HEK293 (cell line): ENCODE results near the gene CHD2.

Experiments
- GLI2 ChIP-seq: fragments of 450-650 bp; formaldehyde crosslinking; IDR thresholded peaks from 2 replicates; pipeline ENCODE4; 2017; ENCODE audit warnings: missing biosample characterization, missing genetic modification characterization, low read depth, borderline replicate concordance
- GLIS2 ChIP-seq: fragments of 450-650 bp; formaldehyde crosslinking; IDR thresholded peaks from 2 replicates; pipeline ENCODE4 v1.5.1; 2016; ENCODE audit warnings: missing biosample characterization, missing genetic modification characterization
- IKZF3 ChIP-seq: fragments of 450-650 bp; IDR thresholded peaks from 2 replicates; pipeline ENCODE4 v1.5.0; 2018; ENCODE audit warnings: missing biosample characterization, mild to moderate bottlenecking, missing genetic modification characterization, moderate library complexity
- KLF7 ChIP-seq: fragments of 450-650 bp; formaldehyde crosslinking; IDR thresholded peaks from 2 replicates; pipeline ENCODE4 v1.5.1; 2016; ENCODE audit warnings: missing biosample characterization, missing genetic modification characterization, borderline replicate concordance
- SP7 ChIP-seq: fragments of 450-650 bp; formaldehyde crosslinking; IDR thresholded peaks from 2 replicates; pipeline ENCODE4 v1.5.1; 2016; ENCODE audit warnings: missing biosample characterization, missing genetic modification characterization
- ZBTB8A ChIP-seq: fragments of 450-650 bp; formaldehyde crosslinking; IDR thresholded peaks from 2 replicates; pipeline ENCODE4 v1.5.1; 2016; ENCODE audit warnings: missing biosample characterization, missing genetic modification characterization
- ZNF138 ChIP-seq: fragments of 450-650 bp; formaldehyde crosslinking; IDR thresholded peaks from 2 replicates; pipeline ENCODE4 v1.5.1; 2016; ENCODE audit warnings: missing biosample characterization, missing genetic modification characterization, borderline replicate concordance
- ZNF174 ChIP-seq: fragments of 450-650 bp; formaldehyde crosslinking; IDR thresholded peaks from 2 replicates; pipeline ENCODE4 v1.5.0; 2017; ENCODE audit warnings: missing biosample characterization, mild to moderate bottlenecking, missing genetic modification characterization
- ZNF175 ChIP-seq: fragments of 450-650 bp; formaldehyde crosslinking; IDR thresholded peaks from 2 replicates; pipeline ENCODE4 v1.5.1; 2016; ENCODE audit warnings: missing biosample characterization, missing genetic modification characterization
- ZNF19 ChIP-seq: fragments of 450-650 bp; formaldehyde crosslinking; IDR thresholded peaks from 2 replicates; pipeline ENCODE4; 2016; ENCODE audit warnings: missing biosample characterization, missing genetic modification characterization, low read depth
- ZNF239 ChIP-seq: fragments of 450-650 bp; formaldehyde crosslinking; IDR thresholded peaks from 2 replicates; pipeline ENCODE4 v1.5.1; 2016; ENCODE audit warnings: missing biosample characterization, missing genetic modification characterization
- ZNF24 ChIP-seq: fragments of 450-650 bp; formaldehyde crosslinking; IDR thresholded peaks from 2 replicates; pipeline ENCODE4 v1.5.1; 2016; ENCODE audit warnings: missing biosample characterization, missing genetic modification characterization
- ZNF324 ChIP-seq: fragments of 450-650 bp; formaldehyde crosslinking; IDR thresholded peaks from 2 replicates; pipeline ENCODE4 v1.5.1; 2016; ENCODE audit warnings: missing biosample characterization, missing genetic modification characterization
- ZNF354C ChIP-seq: fragments of 450-650 bp; formaldehyde crosslinking; IDR thresholded peaks from 2 replicates; pipeline ENCODE4 v1.5.1; 2016; ENCODE audit warnings: missing biosample characterization, missing genetic modification characterization, low read depth, borderline replicate concordance
- ZNF549 ChIP-seq: fragments of 450-650 bp; IDR thresholded peaks from 2 replicates; pipeline ENCODE4 v1.5.1; 2018; ENCODE audit warnings: missing biosample characterization, missing genetic modification characterization, mild to moderate bottlenecking, inconsistent platforms, moderate library complexity
- ZNF645 ChIP-seq: fragments of 450-650 bp; formaldehyde crosslinking; IDR thresholded peaks from 2 replicates; pipeline ENCODE4; 2016; ENCODE audit warnings: missing biosample characterization, missing genetic modification characterization
- ZNF677 ChIP-seq: fragments of 450-650 bp; IDR thresholded peaks from 2 replicates; pipeline ENCODE4 v1.5.0; 2018; ENCODE audit warnings: missing biosample characterization, mild to moderate bottlenecking, missing genetic modification characterization, moderate library complexity
- ZNF791 ChIP-seq: fragments of 450-650 bp; formaldehyde crosslinking; IDR thresholded peaks from 2 replicates; pipeline ENCODE4 v1.5.1; 2016; ENCODE audit warnings: missing biosample characterization, missing genetic modification characterization
- ZNF830 ChIP-seq: fragments of 450-650 bp; IDR thresholded peaks from 2 replicates; pipeline ENCODE4 v1.5.0; 2018; ENCODE audit warnings: missing biosample characterization, missing genetic modification characterization, low read depth, mild to moderate bottlenecking, moderate library complexity
- TF ChIP-seq, protein P1 (sequence below): fragments of 450-650 bp; formaldehyde crosslinking; IDR thresholded peaks from 2 replicates; pipeline ENCODE4 v1.5.1; 2016; ENCODE audit warnings: missing biosample characterization, missing genetic modification characterization, borderline replicate concordance
- TF ChIP-seq, protein P2 (sequence below): fragments of 450-650 bp; formaldehyde crosslinking; IDR thresholded peaks from 2 replicates; pipeline ENCODE4 v1.5.0; 2017; ENCODE audit warnings: missing biosample characterization, missing genetic modification characterization, borderline replicate concordance
- TF ChIP-seq, protein P3 (sequence below): fragments of 450-650 bp; formaldehyde crosslinking; IDR thresholded peaks from 2 replicates; pipeline ENCODE4 v1.5.1; 2016; ENCODE audit warnings: missing biosample characterization, missing genetic modification characterization, borderline replicate concordance
- TF ChIP-seq, protein P4 (sequence below): fragments of 450-650 bp; formaldehyde crosslinking; conservative IDR thresholded peaks from 2 replicates; pipeline ENCODE4 v1.5.1; 2016; ENCODE audit warnings: low read depth, missing biosample characterization, missing genetic modification characterization
- TF ChIP-seq, protein P5 (sequence below): fragments of 450-650 bp; formaldehyde crosslinking; IDR thresholded peaks from 2 replicates; pipeline ENCODE4 v1.5.1; 2017; ENCODE audit warnings: missing biosample characterization, missing genetic modification characterization

CHD2 gene

DNA sequence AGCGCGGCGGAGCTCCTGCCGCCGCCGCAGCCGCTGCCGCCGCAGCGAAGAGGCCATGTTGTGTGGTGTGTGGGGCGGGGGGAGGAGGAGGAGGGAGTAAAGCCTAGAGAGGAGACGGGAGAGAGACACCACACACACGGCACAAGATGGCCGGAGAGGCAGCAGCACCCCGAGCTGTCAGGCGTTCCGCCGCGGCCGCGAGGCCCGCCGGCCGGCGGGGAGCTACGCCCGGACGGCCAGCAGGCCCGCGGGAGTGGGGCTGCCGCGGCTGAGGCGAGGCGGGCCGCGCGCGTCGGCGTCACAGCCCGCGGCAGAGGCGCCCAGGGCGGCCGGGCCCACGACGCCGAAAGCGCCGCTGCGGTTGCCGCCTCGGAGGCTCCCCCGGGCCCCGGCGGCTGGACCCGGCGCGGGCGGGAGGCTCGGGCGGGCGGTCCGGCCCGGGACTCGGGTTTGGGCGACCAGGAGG, 17.4 kb upstream of the CHD2 start (continued):
- TF ChIP-seq, protein P1, sequence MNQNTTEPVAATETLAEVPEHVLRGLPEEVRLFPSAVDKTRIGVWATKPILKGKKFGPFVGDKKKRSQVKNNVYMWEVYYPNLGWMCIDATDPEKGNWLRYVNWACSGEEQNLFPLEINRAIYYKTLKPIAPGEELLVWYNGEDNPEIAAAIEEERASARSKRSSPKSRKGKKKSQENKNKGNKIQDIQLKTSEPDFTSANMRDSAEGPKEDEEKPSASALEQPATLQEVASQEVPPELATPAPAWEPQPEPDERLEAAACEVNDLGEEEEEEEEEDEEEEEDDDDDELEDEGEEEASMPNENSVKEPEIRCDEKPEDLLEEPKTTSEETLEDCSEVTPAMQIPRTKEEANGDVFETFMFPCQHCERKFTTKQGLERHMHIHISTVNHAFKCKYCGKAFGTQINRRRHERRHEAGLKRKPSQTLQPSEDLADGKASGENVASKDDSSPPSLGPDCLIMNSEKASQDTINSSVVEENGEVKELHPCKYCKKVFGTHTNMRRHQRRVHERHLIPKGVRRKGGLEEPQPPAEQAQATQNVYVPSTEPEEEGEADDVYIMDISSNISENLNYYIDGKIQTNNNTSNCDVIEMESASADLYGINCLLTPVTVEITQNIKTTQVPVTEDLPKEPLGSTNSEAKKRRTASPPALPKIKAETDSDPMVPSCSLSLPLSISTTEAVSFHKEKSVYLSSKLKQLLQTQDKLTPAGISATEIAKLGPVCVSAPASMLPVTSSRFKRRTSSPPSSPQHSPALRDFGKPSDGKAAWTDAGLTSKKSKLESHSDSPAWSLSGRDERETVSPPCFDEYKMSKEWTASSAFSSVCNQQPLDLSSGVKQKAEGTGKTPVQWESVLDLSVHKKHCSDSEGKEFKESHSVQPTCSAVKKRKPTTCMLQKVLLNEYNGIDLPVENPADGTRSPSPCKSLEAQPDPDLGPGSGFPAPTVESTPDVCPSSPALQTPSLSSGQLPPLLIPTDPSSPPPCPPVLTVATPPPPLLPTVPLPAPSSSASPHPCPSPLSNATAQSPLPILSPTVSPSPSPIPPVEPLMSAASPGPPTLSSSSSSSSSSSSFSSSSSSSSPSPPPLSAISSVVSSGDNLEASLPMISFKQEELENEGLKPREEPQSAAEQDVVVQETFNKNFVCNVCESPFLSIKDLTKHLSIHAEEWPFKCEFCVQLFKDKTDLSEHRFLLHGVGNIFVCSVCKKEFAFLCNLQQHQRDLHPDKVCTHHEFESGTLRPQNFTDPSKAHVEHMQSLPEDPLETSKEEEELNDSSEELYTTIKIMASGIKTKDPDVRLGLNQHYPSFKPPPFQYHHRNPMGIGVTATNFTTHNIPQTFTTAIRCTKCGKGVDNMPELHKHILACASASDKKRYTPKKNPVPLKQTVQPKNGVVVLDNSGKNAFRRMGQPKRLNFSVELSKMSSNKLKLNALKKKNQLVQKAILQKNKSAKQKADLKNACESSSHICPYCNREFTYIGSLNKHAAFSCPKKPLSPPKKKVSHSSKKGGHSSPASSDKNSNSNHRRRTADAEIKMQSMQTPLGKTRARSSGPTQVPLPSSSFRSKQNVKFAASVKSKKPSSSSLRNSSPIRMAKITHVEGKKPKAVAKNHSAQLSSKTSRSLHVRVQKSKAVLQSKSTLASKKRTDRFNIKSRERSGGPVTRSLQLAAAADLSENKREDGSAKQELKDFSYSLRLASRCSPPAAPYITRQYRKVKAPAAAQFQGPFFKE (tag by site-specific recombination): no peak
- TF ChIP-seq ZBTB8A (tag by site-specific recombination) (no peak), ZNF354C (tag by site-specific recombination) (no peak), ZNF239 (tag by site-specific recombination) (no peak), IKZF3 (tag by site-specific recombination) (no peak), GLIS2 (no peak), GLI2 (tag by site-specific recombination) (no peak), ZNF19 (tag by site-specific recombination) (no peak), KLF7 (0 out of 2 replicates have a peak, but pooled peaks have one; percentile 28), ZNF24 (tag by site-specific recombination) (no peak), ZNF324 (tag by site-specific recombination) (no peak), ZNF174 (tag by site-specific recombination) (no peak), ZNF138 (tag by site-specific recombination) (no peak), ZNF175 (no peak), ZNF830 (tag by site-specific recombination) (no peak), SP7 (tag by site-specific recombination) (no peak), ZNF677 (no peak), ZNF791 (tag by site-specific recombination) (no peak), ZNF645 (tag by site-specific recombination) (no peak), ZNF549 (tag by site-specific recombination) (no peak)
- TF ChIP-seq, protein P2, sequence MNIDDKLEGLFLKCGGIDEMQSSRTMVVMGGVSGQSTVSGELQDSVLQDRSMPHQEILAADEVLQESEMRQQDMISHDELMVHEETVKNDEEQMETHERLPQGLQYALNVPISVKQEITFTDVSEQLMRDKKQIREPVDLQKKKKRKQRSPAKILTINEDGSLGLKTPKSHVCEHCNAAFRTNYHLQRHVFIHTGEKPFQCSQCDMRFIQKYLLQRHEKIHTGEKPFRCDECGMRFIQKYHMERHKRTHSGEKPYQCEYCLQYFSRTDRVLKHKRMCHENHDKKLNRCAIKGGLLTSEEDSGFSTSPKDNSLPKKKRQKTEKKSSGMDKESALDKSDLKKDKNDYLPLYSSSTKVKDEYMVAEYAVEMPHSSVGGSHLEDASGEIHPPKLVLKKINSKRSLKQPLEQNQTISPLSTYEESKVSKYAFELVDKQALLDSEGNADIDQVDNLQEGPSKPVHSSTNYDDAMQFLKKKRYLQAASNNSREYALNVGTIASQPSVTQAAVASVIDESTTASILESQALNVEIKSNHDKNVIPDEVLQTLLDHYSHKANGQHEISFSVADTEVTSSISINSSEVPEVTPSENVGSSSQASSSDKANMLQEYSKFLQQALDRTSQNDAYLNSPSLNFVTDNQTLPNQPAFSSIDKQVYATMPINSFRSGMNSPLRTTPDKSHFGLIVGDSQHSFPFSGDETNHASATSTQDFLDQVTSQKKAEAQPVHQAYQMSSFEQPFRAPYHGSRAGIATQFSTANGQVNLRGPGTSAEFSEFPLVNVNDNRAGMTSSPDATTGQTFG (tag by site-specific recombination): no peak
- TF ChIP-seq, protein P3, sequence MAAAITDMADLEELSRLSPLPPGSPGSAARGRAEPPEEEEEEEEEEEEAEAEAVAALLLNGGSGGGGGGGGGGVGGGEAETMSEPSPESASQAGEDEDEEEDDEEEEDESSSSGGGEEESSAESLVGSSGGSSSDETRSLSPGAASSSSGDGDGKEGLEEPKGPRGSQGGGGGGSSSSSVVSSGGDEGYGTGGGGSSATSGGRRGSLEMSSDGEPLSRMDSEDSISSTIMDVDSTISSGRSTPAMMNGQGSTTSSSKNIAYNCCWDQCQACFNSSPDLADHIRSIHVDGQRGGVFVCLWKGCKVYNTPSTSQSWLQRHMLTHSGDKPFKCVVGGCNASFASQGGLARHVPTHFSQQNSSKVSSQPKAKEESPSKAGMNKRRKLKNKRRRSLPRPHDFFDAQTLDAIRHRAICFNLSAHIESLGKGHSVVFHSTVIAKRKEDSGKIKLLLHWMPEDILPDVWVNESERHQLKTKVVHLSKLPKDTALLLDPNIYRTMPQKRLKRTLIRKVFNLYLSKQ: no peak
- TF ChIP-seq, protein P4, sequence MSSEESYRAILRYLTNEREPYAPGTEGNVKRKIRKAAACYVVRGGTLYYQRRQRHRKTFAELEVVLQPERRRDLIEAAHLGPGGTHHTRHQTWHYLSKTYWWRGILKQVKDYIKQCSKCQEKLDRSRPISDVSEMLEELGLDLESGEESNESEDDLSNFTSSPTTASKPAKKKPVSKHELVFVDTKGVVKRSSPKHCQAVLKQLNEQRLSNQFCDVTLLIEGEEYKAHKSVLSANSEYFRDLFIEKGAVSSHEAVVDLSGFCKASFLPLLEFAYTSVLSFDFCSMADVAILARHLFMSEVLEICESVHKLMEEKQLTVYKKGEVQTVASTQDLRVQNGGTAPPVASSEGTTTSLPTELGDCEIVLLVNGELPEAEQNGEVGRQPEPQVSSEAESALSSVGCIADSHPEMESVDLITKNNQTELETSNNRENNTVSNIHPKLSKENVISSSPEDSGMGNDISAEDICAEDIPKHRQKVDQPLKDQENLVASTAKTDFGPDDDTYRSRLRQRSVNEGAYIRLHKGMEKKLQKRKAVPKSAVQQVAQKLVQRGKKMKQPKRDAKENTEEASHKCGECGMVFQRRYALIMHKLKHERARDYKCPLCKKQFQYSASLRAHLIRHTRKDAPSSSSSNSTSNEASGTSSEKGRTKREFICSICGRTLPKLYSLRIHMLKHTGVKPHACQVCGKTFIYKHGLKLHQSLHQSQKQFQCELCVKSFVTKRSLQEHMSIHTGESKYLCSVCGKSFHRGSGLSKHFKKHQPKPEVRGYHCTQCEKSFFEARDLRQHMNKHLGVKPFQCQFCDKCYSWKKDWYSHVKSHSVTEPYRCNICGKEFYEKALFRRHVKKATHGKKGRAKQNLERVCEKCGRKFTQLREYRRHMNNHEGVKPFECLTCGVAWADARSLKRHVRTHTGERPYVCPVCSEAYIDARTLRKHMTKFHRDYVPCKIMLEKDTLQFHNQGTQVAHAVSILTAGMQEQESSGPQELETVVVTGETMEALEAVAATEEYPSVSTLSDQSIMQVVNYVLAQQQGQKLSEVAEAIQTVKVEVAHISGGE (tag by site-specific recombination): peak; percentile 32; the same call in 1 of the 2 replicates
- TF ChIP-seq, protein P5, sequence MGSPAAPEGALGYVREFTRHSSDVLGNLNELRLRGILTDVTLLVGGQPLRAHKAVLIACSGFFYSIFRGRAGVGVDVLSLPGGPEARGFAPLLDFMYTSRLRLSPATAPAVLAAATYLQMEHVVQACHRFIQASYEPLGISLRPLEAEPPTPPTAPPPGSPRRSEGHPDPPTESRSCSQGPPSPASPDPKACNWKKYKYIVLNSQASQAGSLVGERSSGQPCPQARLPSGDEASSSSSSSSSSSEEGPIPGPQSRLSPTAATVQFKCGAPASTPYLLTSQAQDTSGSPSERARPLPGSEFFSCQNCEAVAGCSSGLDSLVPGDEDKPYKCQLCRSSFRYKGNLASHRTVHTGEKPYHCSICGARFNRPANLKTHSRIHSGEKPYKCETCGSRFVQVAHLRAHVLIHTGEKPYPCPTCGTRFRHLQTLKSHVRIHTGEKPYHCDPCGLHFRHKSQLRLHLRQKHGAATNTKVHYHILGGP (tag by site-specific recombination): no peak
